ENCODE measurements around the gene SH3BP5L.

The SH3BP5L gene

GRCh38 chr1:248825136-248825535 is 579 bp downstream of the SH3BP5L start:
- DNase-seq, result no peak

DNA sequence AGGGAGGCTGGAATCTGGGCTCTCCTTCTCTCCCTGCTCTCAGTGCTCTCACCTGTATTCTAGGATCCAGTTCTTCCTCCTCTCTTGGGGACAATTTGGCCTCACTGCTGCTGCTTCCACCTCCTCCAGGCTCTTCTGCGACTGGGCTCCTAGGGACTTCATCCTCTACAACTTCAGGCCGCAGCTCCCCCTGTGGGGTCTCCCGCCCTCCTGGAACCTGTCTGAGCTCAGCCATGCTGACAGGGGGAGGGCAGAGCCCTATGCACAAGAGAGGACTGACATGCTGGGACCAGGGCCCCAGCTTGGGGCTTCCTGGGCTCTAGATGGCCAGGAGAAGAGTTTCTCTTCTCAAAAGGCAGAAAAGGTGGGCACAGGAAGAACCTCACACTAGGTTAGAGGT is 1.0 kb downstream of the SH3BP5L start:
- DNase-seq, result no peak

GRCh38 chr1:248824301-248824700 is 1.4 kb downstream of the SH3BP5L start:
- no peak for DNase-seq

DNA sequence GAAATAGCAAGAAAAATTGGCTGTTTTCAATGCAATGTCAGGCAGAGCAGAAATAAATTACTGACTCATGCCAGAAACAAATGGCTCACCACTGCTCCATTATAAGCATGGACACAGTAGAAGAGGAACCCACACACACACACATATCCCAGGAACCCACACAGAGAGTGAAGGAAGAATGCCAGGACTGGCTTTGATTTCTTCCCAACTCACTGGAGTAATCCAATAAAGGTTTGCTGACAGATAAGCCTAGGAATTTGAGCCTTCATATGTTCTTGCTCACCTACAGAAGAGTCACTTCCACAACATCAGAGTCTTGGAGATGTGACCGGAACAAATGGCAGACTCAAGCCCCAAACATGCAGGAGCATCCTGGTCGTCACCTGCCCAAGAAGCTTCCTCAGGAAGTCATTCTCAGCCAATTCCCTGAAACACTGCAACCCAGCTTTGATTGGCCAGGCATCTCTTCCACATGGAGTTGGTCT is 2.2 kb downstream of the SH3BP5L start:
- DNase-seq, result no peak

DNA sequence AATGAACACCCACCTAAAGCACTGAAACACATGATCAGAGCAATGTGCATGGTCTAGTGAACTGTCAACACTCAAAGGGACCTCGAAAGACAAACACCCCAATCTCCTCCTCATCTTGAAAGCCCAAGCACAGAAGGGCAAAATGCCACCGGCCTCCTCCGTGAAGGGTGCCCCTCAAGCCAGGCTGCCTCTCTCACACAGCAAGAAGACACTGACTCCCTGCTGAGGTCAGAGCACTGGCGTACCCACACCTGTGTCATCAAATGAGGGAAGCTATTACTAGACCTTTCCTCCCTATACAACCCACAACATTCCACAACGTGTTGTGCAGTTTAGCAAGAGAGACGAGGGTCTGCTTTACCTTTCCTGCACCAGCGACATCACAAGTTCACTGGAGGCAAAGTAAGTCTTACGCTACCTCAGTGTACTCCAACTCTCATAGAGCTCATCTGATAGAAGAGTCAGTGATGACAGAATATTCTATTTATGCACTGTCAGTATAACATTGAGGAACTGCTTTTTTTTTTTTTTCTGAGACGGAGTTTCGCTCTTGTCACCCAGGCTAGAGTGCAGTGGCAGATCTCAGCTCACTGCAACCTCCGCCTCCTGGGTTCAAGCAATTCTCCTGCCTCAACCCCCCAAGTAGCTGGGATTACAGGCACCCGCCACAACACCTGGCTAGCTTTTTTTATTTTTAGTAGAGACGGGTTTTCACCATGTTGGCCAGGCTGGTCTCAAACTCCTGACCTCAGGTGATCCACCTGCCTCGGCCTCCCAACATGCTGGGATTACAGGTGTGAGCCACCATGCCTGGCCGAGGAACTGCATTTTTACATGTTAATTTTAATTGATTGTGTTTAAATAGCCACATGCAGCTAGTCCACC is 3.3 kb downstream of the SH3BP5L start:
- DNase-seq, result no peak

DNA sequence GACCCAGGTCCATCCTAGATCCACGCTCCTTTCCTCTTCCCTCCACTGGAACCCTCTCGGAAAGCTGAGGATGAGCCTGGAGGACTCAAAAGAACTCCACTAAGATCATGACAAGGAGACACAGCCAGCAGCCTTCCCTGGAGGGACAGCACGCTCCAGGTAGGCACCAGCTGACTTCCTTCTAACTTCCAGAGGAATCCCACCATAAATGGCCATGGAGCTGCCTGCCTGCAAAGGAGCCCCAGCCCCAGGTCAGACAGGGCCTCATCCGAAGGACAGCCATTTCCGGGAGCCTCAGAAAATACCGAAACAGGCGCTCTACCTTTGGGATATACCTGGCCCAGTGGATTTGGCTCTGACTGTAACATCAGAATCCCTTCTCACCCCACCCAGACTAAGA is 4.1 kb downstream of the SH3BP5L start:
- DNase-seq, result no peak

- DNase-seq, result no peak
Observed at GRCh38 chr1:248821101-248821500, 4.6 kb downstream of the SH3BP5L start.

- DNase-seq, result no peak
Observed at GRCh38 chr1:248820041-248820585, 5.6 kb downstream of the SH3BP5L start.

DNA sequence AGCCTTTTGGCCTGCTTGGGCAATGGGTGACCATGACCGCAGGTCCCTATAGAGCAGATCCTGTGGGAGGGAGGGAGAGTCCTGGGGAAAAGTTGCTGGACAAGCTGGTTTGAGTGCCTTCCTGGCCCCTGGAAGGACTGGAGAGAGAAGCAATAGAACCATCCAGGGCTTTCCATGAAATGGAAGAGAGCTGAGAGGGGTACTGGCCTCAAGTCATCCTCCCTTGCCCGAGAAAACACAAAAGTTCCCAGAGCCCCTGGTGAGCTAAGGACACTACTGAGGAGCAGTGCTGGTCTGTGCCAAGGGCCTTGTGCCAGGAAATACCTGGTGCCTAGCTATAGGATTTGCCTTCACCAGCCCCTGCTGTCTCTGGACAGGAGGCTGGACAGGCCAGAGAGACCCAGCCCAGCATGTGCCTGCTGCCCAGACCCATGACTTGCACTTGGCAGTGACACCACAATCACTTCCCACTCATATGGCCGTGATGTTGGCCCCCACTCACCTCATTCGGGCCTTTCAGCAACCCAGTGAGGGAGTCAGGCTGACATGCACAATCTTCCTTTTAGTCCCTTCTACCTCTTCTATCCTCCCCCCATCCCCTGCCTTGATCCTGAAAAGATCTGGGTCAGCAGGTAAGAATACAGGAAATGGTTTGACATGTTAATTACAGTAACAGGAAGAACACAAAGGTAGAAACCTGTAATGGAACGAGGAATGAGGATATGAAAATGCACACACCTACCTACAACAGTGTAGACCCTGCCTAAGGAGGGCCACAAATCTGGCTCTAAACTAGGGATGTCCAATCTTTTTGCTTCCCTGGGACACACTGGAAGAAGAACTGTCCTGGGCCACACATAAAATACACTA is 7.0 kb downstream of the SH3BP5L start:
- no peak for DNase-seq

DNA sequence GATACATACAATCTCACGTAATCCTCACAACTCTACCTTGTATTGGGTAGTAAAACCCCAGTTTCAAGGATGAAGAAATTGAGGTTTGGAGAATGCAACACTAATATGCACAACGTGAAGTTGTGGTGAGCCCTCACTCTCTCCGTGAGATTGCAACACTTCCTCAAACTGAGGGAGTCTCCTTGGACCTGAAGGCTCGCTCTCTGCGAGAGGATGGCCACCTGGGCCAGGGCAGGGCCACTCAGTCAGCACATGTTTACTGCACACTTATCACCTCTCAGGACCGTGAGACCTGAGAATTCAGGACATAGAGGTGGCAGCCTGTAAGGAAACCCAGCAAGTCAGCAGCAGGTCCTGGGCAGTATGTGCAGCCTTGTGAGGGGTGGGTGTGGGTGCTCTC is 8.7 kb downstream of the SH3BP5L start:
- DNase-seq, result no peak

DNA sequence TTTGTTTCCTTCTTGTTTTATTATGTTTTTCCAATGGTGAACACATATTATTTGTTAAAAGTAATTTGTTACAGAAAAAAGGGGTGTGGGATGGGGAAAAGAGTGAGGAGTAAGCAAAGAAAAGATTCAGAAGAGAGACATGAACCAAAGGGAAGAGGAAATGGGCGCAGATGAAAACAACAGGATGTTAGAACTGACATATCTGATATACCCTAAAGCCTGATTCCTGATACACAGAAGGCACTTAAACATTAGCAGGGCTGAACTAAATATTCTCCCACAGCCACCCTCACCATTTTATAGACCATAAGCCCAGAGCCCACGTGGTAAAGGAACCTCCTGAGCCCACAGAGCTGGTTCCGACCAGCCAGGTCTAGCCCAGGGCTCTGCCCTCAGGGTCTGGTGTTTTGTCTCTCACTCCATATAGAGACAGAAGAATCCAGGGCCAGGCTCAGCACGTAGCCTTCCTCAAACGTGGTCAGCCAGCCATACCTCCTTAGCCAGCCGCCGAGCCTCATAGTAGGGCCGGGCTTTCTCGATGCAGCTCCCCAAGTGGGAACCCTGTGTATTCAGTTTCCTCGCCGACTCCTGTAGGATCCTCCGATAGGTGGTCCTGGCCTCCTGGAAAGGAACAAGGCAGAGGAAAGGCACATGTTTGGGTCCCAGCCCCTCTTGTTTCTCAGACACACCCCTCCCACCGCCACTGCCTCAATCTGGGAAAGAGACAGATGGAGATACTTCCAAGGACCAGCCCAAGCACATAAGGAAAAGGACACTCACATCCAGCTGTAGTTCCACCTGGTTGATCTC is 9.5 kb downstream of the SH3BP5L start:
- no peak for DNase-seq

DNA sequence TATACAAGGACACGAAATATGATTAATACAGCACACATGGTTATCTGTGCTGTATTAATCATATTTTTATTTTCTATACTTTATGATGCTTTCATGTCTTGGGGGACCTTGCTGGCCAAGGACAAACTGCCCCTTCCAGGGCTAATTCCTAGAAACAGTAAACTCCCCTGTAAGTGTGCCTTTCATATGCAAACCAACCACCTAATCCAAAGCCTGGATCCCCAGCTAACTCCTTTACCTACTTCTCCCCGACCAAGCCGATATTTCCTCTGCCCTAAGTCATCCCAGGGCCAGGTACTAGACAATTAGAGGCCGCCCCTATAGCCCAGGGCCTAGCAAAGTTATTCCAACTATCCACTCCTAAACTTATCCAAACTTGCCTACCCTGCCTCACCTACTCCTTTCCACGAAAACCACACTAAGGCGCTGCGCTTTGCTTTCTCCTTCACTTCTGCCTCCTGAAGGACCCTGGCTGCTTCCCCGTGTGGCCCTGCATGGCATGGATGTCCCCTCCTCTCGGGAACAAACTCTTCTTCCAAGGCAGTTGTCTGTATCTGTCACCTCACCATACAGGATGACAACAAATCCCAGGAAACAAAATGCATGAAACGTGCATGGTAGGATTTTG is 10.2 kb downstream of the SH3BP5L start:
- no peak for DNase-seq

- DNase-seq, result no peak
Observed at GRCh38 chr1:248814351-248814750, 11.4 kb downstream of the SH3BP5L start.

GRCh38 chr1:248813546-248813945 is 12.2 kb downstream of the SH3BP5L start:
- DNase-seq, result no peak

- DNase-seq, result no peak
Observed at GRCh38 chr1:248812736-248813425, 12.8 kb downstream of the SH3BP5L start.

- no peak for DNase-seq
Observed at GRCh38 chr1:248811514-248812490, 13.9 kb downstream of the SH3BP5L start.

DNA sequence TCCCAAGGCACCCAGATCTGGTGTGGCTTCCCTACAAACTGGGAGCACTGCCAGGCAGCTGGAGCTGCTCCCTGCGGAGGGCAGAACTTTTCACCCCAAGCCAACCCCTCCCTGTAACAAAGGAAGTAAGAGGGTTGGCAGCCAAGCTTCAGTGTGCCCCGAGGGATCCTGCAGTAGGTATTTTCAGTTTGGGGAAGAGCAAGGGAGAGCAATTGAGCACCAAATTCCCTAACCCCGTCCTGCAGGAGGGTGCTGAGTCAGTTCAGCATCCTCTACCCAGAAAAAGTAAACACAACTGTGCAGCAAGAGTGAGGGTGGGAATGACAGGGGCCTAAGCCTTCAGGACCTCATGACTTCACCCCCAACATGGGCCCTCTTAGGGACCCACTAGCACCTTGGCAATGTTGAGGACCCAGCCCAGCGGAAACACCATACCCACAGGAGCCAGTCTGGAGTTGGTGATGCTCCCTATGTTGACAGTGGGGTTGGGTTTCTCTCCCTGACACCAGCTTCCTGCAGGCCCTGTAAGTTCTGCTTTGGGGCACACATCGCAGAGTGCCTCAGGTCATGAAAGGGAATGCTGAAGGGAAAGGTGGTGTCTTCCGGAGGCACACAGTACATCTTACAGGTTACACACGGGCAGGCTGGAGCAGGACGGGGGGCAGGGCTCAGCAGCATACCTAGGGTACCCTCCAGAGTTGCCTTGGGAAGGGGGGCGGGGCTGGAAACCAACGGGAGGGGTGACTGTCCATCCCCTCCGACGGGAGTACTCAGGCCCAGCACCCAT is 14.8 kb downstream of the SH3BP5L start:
- DNase-seq, result no peak

GRCh38 chr1:248810000-248810726 is 15.6 kb downstream of the SH3BP5L start:
- DNase-seq, result no peak

- DNase-seq, result no peak
Observed at GRCh38 chr1:248808876-248809275, 16.8 kb downstream of the SH3BP5L start.
